ENCODE measurements around the gene TNS1.

The TNS1 gene

GRCh38 chr2:217941886-217942728, 60.7 kb downstream of the TNS1 start:
- DNase-seq = no peak

GRCh38 chr2:217941339-217941738, 61.5 kb downstream of the TNS1 start:
- peak; percentile 37 for DNase-seq

GRCh38 chr2:217940261-217941220, 62.3 kb downstream of the TNS1 start:
- DNase-seq = no peak

GRCh38 chr2:217939629-217940245, 63.1 kb downstream of the TNS1 start:
- DNase-seq = no peak

GRCh38 chr2:217939220-217939619, 63.6 kb downstream of the TNS1 start:
- no peak for DNase-seq

- DNase-seq = no peak
Observed at GRCh38 chr2:217938036-217938435, 64.8 kb downstream of the TNS1 start.

- DNase-seq = peak; percentile 29
Observed at GRCh38 chr2:217937446-217937845, 65.3 kb downstream of the TNS1 start.

- no peak for DNase-seq
Observed at GRCh38 chr2:217936952-217937351, 65.8 kb downstream of the TNS1 start.

- DNase-seq = peak; percentile 94
Observed at GRCh38 chr2:217935901-217936684, 66.7 kb downstream of the TNS1 start.

GRCh38 chr2:217935235-217935879, 67.4 kb downstream of the TNS1 start:
- DNase-seq = peak; percentile 89

GRCh38 chr2:217934321-217935131, 68.3 kb downstream of the TNS1 start:
- peak; percentile 96 for DNase-seq

GRCh38 chr2:217933617-217933993, 69.2 kb downstream of the TNS1 start:
- DNase-seq = no peak

- no peak for DNase-seq
Observed at GRCh38 chr2:217932803-217933616, 69.8 kb downstream of the TNS1 start.

- no peak for DNase-seq
Observed at GRCh38 chr2:217931846-217932560, 70.8 kb downstream of the TNS1 start.

GRCh38 chr2:217930761-217931563, 71.8 kb downstream of the TNS1 start:
- DNase-seq = peak; percentile 65

GRCh38 chr2:217929757-217930707, 72.8 kb downstream of the TNS1 start:
- DNase-seq = peak; percentile 95

- DNase-seq = no peak
Observed at GRCh38 chr2:217929272-217929671, 73.5 kb downstream of the TNS1 start.

Data from fibroblast of skin of scalp (primary cell).